Large intestine (tissue), 3 donors: Measurements from ENCODE around the gene RASA4B. TPM values are rescaled to one million over a fixed set of nuclear protein-coding genes. Genes with fewer than 3 reads are reported as not detected.

Experiments used
- DNase-seq, 2 donors: peaks; one replicate each; pipeline versions ENCODE4 v3.0.0 to v3.0.0-alpha.2; 2013
- H3K27ac ChIP-seq: one replicate; pipeline ENCODE4 v1.5.1; 2013; ENCODE audit warnings: low read length
- H3K27me3 ChIP-seq: 2 replicates; pipeline ENCODE4 v1.6.1; 2013; ENCODE audit warnings: low read length; ENCODE audit not compliant: control insufficient read depth, insufficient read depth
- H3K36me3 ChIP-seq: 2 replicates; pipeline ENCODE4 v1.6.1; 2013; ENCODE audit warnings: low read length; ENCODE audit not compliant: control insufficient read depth, insufficient read depth
- H3K4me1 ChIP-seq: one replicate; pipeline ENCODE4 v1.6.1; 2013; ENCODE audit warnings: low read length; ENCODE audit not compliant: control insufficient read depth, insufficient read depth
- H3K4me3 ChIP-seq: one replicate; pipeline ENCODE4 v1.5.1; 2013; ENCODE audit warnings: low read length
- H3K9me3 ChIP-seq: one replicate; pipeline ENCODE4 v1.6.1; 2013; ENCODE audit warnings: mild to moderate bottlenecking, low read depth, low read length, moderate library complexity; ENCODE audit not compliant: control insufficient read depth
- WGBS: methylation state at CpG from one replicate; pipeline ENCODE4 v1.1.5; 2013; ENCODE audit warnings: low lambda C conversion rate; ENCODE audit not compliant: insufficient coverage; 5-methylcytosine and 5-hydroxymethylcytosine counted together
- polyA plus RNA-seq: library from polyadenylated mRNA; unstranded; fragments of 120-200 nt; gene quantifications from one replicate; pipeline ENCODE4 v1.2.1, GENCODE V29; 2013

Gene RASA4B
- polyA plus RNA-seq, 1 donor, result 14.2 TPM

DNA sequence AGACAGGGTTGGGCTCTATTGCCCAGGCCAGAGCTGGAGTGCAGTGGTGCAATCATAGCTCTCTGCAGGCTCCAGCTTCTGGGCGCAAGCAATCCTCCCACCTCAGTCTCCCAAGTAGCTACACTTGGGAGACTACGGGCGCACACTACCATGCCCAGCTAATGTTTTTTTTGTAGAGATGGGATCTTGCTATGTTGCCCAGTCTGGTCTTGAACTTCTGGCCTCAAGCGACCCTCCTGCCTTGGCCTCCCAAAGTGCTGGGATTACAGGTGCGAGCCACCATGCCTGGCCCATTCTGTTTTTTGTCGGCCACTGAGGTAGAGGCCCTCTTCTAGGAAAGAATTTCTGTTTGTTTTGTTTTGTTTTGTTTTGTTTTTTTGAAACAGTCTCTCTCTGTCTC, 65.1 kb downstream of the RASA4B start:
- H3K4me3 ChIP-seq, result no peak overlapping the region
- peaks cover 14% of the 10 kb centered on the region for H3K36me3 ChIP-seq
- no peak overlapping the region for H3K27ac ChIP-seq
- no peak for DNase-seq
- WGBS, result no CpG with 5 or more reads among the region's 6 CpGs
- no peaks in the 10 kb centered on the region for H3K27me3 ChIP-seq
- no peaks in the 10 kb centered on the region for H3K9me3 ChIP-seq
- H3K4me1 ChIP-seq, result no peaks in the 10 kb centered on the region

DNA sequence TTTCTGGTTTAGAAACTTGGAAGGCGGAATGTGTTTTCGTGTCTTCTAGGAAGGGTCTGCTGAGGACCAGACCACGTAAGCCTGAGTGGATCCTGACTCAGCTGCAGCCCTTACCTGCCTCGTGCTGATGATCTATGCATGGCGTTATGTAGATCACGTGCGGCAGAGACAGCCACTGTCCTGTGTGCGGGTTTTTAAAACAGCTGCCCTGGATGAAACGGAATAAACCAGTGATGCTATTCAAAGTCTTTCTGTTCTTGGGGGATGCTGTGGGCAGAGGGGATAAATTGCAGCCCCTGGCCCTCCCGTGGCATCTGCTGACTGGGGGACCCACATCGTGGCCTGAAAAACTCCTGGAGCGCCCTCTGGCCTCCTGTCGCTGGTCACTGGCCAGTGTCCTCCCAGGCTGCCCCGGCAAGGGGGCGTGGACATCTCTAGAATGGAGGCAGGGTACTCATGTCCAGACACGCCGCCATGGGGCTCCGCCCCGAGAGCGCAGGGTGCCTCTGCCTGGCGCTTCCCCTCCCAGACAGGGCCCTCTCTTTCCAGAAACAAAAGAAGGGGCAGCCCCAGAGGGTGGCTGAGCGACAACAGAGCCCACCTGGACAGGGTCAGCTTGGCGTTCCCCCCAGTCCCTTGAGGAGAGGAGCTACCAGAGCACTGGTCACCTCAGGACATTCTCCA, 66.1 kb downstream of the RASA4B start:
- no peaks in the 10 kb centered on the region for H3K9me3 ChIP-seq
- H3K36me3 ChIP-seq, result peaks cover 10% of the 10 kb centered on the region
- no peak overlapping the region for H3K27ac ChIP-seq
- no CpG with 5 or more reads among the region's 23 CpGs for WGBS
- H3K27me3 ChIP-seq, result no peaks in the 10 kb centered on the region
- no peak for DNase-seq
- H3K4me1 ChIP-seq, result no peaks in the 10 kb centered on the region
- no peak overlapping the region for H3K4me3 ChIP-seq

DNA sequence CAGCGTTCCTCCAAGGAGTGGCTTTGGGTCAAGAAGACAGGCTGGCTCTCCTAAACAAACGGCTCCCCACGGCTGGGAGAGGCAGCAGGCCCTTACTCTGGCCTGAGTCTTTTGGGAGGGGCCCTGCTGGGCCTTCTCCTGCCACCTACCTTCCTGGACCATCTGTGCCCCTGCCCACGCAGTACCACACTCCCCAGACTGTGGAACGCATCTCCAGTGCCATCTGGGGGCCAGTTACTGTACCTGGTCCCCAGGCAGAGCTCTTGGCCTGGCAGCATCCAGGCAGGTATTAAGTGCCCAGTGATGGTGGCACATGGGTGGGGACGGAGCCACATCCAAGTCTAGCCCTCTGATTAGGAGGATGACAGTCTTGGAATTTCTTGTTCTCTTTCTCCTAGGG, 67.3 kb downstream of the RASA4B start:
- Histone ChIP-seq H3K27ac (no peak overlapping the region), H3K9me3 (no peaks in the 10 kb centered on the region), H3K4me3 (no peak overlapping the region), H3K4me1 (no peaks in the 10 kb centered on the region), H3K36me3 (peaks cover 8% of the 10 kb centered on the region), H3K27me3 (no peaks in the 10 kb centered on the region)
- no peak for DNase-seq
- no CpG with 5 or more reads among the region's 6 CpGs for WGBS

DNA sequence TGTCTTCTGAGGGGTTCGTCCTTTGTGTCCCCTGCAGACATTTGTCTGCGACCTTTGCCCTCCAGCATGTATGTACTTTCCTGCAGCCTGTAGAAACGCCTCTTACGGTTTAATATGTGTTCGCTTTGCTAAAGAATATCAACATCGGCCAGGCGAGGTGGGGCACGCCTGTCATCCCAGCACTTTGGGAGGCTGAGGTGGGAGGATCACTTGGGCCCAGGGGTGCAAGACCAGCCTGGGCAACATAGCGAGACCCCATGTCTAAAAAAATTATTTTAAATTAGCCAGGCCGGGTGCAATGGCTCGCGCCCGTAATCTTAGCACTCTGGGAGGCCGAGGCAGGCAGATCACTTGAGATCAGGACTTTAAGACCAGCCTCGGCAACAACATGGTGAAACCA, 68.4 kb downstream of the RASA4B start:
- Histone ChIP-seq H3K36me3 (peaks cover 8% of the 10 kb centered on the region), H3K4me1 (no peaks in the 10 kb centered on the region), H3K27me3 (no peaks in the 10 kb centered on the region), H3K4me3 (no peak overlapping the region), H3K27ac (no peak overlapping the region), H3K9me3 (no peaks in the 10 kb centered on the region)
- no CpG with 5 or more reads among the region's 15 CpGs for WGBS
- no peak for DNase-seq

DNA sequence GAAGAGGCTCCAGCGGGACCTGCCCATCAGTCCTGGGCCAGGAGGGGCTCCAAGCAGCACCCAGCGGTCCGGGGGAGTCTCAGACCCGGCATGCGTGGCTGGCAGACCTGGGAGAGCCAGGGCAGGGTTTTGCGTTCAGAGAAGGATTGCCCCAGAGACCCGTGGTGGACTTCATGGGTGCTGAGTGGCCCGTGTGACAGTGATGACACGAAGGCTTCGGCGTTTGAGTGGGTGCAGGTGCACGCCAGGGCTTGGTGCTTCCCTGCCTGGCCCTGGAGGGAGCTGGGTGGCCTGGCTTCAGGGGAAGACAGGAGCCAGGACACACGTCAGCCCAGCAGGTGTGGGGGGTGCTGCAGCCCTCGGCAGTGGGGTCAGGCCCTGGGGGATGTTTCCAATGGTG, 70.3 kb downstream of the RASA4B start:
- H3K27ac ChIP-seq, result no peak overlapping the region
- H3K4me3 ChIP-seq, result no peak overlapping the region
- no peaks in the 10 kb centered on the region for H3K4me1 ChIP-seq
- DNase-seq, result no peak
- H3K36me3 ChIP-seq, result peaks cover 8% of the 10 kb centered on the region
- no CpG with 5 or more reads among the region's 14 CpGs for WGBS
- H3K27me3 ChIP-seq, result no peaks in the 10 kb centered on the region
- H3K9me3 ChIP-seq, result no peaks in the 10 kb centered on the region

DNA sequence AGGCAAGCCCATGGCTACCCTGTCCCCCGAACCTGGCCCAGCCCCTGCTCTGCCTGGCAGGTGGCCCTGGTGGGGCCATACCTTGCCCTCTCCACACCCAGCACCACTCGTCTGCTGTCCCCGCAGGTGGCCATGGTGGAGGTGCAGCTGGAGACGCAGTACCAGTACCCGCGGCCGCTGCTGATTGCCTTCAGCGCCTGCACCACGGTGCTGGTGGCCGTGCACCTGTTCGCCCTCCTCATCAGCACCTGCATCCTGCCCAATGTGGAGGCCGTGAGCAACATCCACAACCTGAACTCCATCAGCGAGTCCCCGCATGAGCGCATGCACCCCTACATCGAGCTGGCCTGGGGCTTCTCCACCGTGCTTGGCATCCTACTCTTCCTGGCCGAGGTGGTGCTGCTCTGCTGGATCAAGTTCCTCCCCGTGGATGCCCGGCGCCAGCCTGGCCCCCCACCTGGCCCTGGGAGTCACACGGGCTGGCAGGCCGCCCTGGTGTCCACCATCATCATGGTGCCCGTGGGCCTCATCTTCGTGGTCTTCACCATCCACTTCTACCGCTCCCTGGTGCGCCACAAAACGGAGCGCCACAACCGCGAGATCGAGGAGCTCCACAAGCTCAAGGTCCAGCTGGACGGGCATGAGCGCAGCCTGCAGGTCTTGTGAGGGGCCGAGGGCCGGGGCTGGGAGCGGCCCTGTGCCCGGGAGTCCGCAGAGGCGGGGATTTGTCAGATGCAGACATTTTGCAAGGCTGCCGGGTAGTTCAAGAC, 71.0 kb downstream of the RASA4B start:
- no peak overlapping the region for H3K4me3 ChIP-seq
- no peak overlapping the region for H3K27ac ChIP-seq
- no peaks in the 10 kb centered on the region for H3K9me3 ChIP-seq
- H3K4me1 ChIP-seq, result no peaks in the 10 kb centered on the region
- H3K36me3 ChIP-seq, result peaks cover 8% of the 10 kb centered on the region
- no peak for DNase-seq
- no CpG with 5 or more reads among the region's 41 CpGs for WGBS
- no peaks in the 10 kb centered on the region for H3K27me3 ChIP-seq

DNA sequence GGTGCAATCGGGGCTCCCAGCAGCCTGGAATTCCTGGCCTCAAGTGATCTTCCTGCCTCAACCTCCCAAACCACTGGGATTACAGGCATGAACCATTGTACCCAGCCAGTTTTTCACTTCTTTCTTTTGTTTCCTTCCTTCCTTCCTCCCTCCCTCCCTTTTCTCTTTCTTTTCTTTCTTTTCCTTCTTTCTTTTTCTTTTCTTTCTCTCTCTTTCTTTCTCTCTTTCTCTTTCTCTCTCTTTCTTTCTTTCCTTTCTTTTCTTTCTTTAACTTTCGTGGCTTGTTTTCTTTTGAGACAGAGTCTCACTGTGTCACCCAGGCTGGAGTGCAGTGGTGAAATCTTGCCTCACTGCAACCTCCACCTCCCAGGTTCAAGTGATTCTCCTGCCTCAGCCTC, 71.9 kb downstream of the RASA4B start:
- Histone ChIP-seq H3K36me3 (peaks cover 8% of the 10 kb centered on the region), H3K4me1 (no peaks in the 10 kb centered on the region), H3K9me3 (no peaks in the 10 kb centered on the region), H3K4me3 (no peak overlapping the region), H3K27me3 (no peaks in the 10 kb centered on the region), H3K27ac (no peak overlapping the region)
- DNase-seq, result no peak
- 80% methylated on average over 1 of the region's 2 CpGs for WGBS

DNA sequence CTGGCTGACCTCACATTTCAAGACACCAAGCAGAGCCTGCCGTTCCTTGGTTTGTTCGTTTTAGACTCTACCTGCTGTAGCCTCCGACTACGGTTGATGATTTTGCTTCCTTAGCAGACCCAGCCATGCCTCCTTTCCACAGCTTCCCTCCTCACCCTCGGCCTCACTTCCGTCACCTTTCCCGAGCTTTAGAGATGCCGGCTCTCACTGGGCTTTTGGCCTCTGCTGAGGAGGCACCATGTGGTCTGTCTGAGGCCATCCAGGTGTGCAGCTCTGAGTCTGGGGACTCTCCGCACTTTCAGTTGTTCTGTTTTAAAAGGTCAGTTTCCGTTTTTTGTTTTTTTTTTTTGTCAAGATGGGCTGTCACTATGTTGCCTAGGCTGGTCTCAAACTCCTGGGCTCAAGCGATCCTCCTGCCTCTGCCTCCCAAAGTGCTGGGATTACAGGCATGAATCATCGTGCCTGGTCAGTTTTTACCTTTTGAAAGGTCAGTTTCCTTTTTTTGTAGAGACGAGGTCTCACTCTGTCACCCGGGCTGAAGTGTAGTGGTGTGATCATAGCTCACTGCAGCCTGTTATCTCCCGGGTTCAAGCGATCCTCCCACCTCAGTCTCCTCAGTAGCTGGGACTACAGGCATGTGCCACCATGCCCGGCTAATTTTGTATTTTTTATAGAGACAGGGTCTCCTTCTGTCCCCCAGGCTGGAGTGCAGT, 72.5 kb downstream of the RASA4B start:
- Histone ChIP-seq H3K36me3 (peaks cover 11% of the 10 kb centered on the region), H3K4me1 (no peaks in the 10 kb centered on the region), H3K9me3 (no peaks in the 10 kb centered on the region), H3K27me3 (no peaks in the 10 kb centered on the region), H3K4me3 (no peak overlapping the region), H3K27ac (no peak overlapping the region)
- WGBS, result 98% methylated on average over 7 of the region's 17 CpGs
- DNase-seq, result no peak

DNA sequence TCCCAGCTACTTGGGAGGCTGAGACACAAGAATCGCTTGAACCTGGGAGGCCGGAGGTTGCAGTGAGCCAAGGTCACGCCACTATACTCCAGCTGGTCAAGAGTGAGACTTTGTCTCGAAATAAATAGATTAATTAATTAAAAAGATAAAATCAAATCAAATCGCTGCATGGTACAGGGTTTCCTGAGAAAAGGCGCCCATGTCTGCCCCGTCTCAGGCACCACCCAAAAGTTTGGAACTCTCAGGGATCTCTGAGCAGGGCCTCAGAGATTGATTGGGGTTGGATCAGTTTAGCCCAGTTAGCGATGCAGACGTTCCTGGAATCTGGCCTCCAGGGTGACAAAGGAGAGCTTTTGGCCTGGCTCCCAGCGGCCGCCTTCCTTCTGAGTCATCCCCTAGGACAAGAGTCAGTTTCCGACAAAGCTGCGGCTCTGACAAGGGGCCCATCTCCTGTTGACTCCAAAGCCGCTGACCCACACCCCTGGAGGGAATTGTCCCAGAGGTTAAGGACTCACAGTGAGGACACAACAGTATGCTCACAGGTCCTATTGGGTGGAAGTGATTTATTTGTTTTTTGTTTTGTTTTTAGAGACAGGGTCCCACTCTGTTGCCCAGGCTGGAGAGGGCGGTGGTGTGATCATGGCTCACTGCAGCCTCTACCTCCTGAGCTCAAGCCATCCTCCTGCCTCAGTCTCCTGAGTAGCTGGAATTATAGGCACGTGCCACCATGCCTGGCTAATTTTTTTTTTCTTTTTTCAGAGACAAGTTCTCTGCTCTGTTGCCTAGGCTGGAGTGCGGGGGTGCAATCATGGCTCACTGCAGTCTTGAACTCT, 77.4 kb downstream of the RASA4B start:
- H3K4me1 ChIP-seq, result no peaks in the 10 kb centered on the region
- peaks cover 7% of the 10 kb centered on the region for H3K36me3 ChIP-seq
- H3K9me3 ChIP-seq, result no peaks in the 10 kb centered on the region
- DNase-seq, result no peak
- H3K4me3 ChIP-seq, result no peak overlapping the region
- 80% methylated on average over 1 of the region's 17 CpGs for WGBS
- no peak overlapping the region for H3K27ac ChIP-seq
- H3K27me3 ChIP-seq, result no peaks in the 10 kb centered on the region

DNA sequence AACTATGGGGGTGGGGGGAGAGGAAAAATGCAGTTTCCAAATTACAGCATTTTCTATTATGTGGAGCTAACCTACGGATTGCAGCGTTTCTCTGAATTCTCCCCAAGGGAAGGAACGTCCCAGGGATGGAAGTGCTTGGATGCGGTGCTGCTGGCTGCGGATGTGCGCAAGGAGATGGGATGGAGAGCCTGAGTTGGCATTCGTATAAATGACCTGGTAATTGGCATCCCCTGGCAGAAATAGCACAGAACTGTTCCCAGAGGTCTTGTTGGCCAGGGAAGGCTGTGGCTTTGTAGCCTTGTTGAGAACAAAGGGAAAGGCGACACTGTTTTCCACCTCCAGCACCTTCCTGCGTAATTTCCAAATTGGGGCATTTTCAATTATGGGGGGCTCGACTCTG, 81.5 kb downstream of the RASA4B start:
- Histone ChIP-seq H3K27ac (no peak overlapping the region), H3K4me3 (no peak overlapping the region), H3K36me3 (peaks cover 7% of the 10 kb centered on the region), H3K27me3 (no peaks in the 10 kb centered on the region), H3K9me3 (no peaks in the 10 kb centered on the region), H3K4me1 (peaks cover 15% of the 10 kb centered on the region)
- DNase-seq, result no peak
- 100% methylated on average over 1 of the region's 10 CpGs for WGBS
